Stimulated activated CD4-positive, alpha-beta T cell treated with anti-CD3 and anti-CD28 coated beads, Interleukin-4, amount 100 ng/mL, for 1 hour (primary cell): ENCODE results near the gene POPDC3.
"Not testable (repeated sequence)": the region's sequence is repeated elsewhere in the genome, so short reads cannot be mapped to it uniquely, and the experiment has no call there.

Experiments
- DNase-seq: peaks from one replicate; pipeline ENCODE4 v3.0.0-alpha.2; 2020

POPDC3 gene

DNA sequence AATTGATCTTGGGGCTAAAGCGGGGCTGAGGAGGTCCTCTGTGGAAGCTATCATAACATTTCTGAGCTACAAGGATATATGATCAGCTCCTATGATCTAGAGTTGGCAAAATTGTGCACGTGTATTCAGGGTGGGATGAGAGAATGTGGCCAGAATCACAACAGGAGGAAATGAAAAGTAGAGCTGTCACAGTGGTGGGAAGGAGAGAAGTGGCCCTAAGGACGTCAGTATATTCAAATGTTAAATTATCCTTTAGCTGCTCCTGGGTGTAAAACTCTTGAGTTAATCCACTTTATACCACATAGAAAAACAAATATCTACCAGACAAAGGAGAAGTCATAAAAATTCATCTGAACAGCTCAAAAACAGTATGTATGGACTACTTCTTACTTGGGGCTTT is 14.8 kb upstream of the POPDC3 start:
- DNase-seq: no peak

DNA sequence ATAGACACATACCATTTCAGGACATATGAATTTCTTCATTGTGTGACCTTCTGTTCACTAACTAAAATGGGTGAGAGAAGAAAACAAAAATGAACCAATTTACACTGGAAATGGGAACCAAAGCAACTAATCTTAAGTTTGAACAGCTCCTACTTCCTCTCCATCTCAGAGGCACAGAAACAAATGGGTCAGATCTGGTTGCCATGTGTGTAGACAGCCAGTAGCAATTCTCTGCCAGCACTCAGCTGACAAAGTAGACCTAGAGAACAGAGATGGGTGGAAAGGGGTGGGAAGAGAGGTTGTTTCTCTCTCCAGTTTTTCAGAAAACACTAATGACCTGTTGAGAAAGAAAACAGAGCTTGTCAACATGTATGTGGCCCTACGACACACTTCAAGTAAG is 14.3 kb upstream of the POPDC3 start:
- no peak for DNase-seq

DNA sequence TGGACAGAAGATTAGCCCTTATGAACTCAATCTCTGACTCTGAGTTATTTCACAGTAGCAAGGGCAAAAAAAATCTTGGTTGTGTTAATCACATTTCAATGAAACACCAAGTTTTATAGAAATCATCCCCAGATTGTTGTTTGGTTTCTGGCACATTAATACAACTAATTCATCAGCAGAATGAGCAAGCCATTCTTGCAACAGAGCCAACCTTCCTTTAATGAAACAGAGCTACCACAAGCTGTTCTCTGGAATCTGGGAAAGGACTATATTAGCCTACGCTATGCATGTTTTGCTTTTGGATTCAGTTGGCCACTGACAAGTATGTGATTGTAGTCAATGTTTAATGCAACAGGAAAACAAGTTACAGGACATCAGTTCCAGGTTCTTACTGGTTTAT is 13.8 kb upstream of the POPDC3 start:
- no peak for DNase-seq

DNA sequence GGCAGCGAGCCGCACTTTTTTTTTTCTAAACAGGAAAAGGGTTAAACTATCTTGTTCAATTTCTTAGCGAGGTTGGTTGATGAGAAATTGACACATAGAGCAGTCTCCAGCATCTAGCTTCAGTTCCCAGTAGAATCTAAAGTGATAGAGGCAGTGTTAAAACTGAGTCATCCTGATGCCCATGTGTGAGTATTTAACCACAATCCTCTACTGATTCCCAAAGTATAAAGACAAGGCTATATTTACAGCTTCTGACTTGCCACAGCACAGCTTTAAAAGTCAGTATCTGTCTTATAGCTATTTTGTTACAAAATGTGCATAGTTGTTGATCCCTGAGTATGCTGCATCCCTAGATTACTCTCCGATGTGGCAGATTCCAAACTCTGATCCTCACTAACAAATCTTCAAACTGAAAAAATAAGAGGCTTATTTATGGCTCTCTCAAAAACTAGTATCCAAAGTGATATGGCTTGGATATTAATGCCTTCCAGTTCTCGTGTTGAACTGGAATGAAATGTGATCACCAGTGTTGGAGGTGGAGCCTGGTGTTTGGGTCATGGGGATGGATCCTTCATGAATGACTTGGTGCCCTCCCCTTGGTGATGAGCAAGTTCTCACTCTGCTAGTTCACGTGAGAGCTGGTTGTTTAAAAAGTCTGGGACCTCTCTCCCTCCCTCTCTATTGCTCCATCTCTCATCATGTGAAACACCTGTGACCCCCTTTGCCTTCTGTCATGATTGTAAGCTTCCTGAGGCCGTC is 13.1 kb upstream of the POPDC3 start:
- DNase-seq: no peak

DNA sequence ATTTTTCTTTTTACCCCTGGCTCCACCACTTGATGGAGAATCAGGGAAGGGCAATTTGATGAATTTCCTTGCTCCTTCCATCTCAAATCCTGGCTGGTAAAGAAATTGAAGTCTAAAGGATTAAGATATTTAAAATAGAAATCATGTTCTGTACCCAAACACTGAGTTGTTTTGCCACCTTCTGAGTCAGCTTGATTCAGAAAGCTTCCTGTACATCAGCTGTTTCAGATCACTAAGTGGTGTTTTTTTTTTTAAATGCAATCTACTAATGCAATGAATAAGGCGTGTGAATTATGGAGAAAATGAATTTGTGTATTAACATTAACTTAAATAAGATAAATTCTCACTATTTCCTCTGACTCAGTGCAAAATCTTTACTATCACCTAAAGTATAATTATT is 11.5 kb upstream of the POPDC3 start:
- no peak for DNase-seq

DNA sequence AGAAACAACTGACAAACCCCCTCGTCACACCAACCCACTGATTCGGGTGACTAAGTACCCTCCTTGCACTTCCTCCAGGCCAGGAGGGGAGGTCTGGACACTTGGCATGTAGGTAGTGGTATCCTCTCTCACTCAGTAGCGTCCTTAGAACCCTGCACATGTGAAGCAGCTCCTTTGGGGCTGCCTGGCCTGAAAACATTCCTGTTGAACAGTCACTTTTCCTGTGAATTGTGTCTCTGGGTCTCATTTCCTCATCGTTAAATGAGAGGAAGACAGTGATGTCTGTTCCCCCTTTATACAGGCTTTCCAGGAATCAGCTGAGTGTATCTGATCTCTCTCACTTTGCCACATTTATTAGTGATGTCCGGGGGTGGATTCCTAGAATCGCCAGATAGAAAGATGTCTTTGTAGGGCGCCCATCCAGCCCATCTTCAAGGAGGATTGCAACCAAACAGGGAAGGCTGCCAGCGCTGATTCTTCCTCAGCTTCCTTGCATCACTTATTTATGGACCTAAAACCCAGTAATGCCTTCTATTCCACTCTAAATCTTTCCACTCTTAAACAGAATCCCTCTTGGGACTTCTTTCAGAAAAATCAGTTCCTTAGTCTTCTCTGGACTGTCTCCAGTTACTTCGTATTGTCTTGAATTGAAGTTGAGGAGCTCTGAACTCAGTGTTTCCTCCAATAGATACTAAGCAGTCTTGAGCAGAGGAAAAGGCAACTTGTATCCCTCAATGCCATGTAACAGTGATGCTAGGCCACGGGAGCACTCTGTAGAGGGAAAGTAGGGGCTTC is 9.4 kb upstream of the POPDC3 start:
- no peak for DNase-seq

DNA sequence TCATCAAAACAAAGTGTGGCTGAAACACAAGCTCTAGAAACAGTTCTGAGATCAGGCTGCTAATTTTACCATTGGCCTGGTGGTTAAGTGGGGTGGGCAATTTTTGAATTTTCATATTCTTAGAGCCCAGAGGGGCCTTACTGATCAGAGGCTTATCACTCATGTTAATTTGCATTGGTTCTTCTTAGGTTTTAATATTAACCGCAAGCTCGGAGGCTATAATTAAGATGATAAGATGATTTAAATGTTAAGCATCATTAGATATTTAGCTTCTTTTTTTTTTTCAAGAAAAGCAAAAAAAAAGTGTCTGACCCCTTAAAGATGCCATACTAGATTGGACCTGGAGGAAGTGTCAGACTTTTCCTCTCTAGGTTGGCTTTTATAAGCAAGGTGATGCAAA is 8.4 kb upstream of the POPDC3 start:
- no peak for DNase-seq

DNA sequence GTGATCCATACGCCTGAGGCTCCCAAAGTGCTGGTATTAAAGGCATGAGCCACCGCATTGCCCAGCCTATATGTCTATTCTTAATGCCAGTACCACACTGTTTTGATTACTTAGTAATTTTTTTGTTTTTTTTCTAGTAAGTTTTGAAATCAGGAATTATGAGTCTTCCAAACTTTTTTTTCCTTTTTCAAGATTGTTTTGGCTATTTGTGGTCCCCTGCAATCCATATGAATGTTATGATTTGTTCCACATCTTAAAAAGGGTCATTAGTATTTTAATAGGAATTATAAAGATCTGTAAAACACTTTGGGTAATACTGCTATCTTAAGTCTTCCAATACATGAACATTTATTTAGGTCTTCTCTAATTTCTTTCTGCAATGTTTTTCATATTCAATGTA is 6.8 kb upstream of the POPDC3 start:
- DNase-seq: no peak

DNA sequence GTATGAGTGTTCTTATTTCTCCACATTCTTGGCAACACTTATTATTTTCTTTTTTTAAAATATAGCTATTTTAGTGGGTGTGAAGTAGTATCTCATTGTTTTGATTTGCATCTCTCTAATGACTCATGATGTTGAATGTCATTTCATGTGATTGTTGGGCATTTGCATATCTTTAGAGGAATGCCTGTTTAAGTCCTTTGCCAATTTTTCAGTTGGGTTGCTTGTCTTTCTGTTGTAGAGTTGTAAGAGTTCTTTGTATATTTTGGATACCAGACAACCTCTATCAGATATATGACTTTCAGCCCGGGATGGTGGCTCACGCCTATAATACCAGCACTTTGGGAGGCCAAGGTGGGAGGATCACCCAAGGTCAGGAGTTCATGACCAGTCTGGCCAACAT is 5.1 kb upstream of the POPDC3 start:
- no peak for DNase-seq

DNA sequence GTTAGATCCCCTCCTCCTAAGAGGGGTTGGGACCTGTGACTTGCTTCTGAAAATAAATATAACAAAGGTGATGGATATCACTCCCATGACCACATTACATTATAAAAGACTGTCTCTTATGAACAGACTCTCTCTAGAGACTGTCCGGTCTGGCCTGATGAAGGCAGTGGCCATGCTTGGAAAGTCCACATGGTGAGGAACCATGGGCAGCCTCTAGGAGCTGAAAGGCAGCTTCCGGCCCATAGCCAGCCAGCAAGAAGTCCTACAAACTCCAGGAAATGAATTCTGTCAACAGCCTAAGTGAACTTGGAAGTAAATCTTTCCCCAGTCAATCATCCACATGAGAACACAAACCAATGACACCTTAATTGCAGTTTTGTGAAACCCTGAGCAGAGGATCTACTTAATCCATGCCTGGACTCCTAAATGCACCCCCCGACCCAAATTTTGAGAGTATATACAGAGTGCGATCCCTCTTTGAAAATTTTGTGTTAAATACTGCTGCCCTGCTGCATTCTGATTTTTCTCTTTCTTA is 2.2 kb upstream of the POPDC3 start:
- no peak for DNase-seq

DNA sequence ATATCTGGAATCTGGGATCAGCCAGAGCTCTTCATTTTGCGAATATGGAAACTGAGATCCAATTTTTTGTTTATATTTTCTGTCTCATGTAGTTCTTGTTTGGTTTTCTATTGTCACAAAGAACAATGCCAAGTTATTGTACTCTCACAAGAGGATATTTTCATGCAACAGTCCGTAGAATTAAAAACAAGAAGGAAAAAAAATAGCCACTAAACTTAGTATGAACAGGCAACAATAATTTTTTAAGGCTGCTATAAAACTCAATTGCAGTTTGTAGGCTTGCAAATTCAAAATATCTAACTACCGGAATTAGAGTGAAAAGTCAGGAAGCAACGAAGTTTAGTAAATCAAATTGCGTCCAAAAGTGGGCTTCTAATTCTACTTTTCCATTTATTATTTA is 1.2 kb downstream of the POPDC3 start:
- DNase-seq: no peak

DNA sequence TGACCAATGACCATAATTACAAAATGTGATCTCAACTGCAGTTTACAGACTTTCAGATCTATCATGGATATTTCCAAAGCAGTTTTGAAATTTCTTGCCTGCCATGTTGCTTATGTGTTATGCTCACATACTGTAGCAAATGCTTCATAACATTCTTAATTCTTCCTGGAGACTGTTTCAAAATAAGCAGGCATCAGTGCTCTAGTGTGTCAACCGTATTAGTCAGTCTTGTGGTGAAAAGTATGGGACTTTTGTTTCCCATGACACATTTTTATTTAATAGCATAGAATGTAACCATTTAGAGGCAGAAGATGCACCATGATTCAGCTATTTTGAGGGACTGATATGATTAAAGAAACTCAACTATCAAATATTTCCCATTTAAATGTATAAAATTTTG is 1.7 kb downstream of the POPDC3 start:
- DNase-seq: no peak

DNA sequence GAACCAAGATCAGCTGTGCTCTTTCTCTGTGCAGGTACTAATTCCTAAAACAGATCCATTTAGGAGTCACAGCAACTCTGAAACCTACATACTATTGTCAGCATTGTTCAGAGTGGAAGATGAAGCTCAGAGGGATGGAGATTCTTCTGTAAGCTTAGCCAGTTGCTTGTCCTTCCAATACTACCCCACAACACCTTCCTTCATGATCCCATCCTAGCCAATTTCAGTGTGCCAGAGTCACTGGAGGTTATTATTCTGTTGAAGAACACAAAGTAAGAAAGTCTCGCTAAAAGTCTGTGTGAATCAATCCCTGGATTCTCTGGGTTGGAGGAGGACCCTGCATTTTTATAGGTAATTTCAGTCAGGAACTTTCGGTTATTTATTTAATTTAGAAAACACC is 2.3 kb downstream of the POPDC3 start:
- no peak for DNase-seq

DNA sequence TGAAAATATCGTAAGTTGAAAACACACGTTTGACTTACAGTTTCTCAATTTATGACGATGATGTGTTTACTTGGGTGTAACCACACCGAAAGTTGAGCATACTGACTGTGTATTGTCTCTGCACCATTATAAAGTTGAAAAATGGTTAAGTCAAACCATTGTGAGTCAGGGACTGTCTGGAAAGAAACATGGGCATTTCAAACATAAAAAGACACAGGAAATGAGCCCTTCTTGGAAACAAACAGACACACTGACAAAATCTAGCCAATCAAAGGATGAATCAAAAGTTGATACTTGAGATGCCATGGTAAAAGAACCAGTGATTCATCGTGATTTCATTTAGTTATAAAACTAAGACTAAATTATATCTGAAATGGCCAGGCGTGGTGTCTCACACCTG is 5.3 kb downstream of the POPDC3 start:
- no peak for DNase-seq

DNA sequence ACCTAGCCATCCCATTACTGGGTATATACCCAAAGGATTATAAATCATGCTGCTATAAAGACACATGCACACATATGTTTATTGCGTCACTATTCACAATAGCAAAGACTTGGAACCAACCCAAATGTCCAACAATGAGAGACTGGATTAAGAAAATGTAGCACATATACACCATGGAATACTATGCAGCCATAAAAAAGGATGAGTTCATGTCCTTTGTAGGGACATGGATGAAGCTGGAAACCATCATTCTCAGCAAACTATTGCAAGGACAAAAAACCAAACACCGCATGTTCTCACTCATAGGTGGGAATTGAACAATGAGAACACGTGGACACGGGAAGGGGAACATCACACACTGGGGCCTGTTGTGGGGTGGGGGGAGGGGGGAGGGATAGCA is 7.3 kb downstream of the POPDC3 start:
- not testable (repeated sequence) for DNase-seq

DNA sequence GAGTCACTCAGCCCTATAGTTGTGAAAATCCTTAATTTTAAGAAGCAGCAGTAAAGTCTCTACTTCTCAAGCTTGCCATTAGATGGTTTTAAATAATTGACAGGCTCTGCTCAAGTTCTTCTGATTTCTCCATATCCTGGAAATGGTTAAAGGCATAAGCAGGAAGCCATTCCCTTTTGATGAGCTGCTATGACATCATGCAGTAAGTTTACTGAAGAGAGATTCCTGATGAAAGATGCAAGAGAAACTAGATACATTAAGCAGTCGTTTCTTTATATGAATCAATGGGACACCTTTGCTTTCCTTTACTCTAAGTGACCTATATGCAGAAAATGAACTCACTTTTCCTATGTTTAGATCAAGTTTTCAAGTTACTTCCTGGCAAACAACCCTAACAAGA is 9.8 kb downstream of the POPDC3 start:
- DNase-seq: no peak

DNA sequence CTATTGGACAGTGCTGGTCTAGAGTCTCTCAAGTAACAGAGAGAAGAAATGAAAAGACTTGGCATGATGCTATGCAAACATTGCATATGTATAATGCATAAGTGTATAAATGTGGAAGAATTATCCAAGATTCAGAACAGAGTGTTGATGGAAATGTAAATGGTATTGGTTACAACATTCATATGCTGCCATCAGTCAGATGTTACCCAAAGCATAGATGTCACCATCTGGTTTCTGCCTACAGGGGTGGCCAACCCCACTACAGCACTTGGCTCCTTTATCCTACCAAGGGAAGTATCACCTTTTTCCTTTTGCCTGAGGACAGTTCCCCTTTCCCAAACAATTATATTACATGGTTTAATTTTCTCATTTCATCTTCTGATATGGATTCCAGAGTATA is 11.9 kb downstream of the POPDC3 start:
- no peak for DNase-seq

DNA sequence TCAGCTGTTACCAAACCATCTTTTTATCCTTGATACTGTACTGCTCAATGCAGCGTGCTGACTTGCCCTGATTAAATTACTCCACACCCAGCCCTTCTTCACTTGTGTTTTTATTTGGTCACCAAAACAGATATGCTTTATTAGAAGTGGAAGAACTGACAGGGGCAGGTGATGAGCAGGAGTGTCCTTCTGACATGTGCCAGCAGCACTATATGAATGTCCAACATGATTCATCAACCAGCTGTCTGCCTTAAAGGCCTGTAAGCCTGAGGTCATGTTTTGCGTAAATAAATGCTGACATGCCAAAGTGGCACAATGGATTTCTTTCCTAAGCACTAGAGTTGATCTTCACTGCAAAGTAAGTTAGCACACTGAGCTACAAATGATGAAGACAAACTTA is 15.4 kb downstream of the POPDC3 start:
- no peak for DNase-seq

DNA sequence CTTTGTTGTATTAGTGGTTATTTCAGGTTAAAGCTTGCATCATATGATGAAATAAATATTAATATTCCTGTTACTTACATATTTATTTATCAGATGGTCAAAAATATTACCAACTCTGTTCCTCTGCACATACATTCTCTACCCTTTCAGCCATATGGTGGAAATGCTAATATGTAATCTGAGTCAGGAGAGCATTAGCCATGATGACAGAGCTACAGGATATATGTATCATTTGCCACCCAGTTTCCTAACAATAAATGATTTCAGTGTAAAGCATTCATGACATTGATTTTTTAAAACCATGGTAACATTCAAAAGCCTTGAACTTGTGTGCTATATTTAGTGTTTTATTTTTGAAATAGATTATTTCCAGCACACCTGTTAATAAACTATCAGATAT is 16.6 kb downstream of the POPDC3 start:
- DNase-seq: no peak

DNA sequence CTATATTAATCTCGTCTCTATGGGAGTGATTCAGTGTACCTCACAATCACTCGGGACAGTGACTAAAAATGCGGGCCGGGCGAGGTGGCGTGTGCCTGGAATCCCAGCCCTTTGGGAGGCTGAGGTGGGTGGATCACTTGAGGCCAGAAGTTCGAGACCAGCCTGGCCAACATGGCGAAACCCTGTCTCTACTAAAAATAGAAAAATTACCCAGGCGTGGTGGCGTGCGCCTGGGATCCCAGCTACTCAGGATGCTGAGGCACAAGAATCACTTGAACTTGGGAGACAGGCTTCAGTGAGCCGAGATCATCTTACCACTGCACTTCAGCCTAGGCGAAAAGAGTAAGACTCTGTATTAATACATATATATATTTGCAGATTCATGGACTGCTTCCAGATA is 17.4 kb downstream of the POPDC3 start:
- no peak for DNase-seq

DNA sequence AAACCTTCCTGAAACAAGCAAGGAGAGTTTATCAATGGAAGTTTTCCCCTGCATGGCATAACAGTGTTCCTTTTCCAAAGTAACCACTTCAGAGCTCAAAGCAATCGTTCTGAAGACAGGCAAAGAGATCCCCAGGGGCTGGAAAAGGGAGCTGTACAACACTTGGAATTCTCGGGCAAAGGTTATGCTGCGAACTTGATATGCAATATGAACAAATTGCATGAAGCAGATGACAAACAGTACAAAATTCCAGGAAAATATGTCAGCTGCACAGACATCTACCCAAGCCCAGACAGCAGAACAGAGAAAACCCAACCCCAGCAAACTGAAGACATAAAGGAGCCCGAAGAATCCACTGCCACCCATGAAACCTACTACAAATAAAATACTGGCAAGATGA is 18.4 kb downstream of the POPDC3 start:
- DNase-seq: no peak

DNA sequence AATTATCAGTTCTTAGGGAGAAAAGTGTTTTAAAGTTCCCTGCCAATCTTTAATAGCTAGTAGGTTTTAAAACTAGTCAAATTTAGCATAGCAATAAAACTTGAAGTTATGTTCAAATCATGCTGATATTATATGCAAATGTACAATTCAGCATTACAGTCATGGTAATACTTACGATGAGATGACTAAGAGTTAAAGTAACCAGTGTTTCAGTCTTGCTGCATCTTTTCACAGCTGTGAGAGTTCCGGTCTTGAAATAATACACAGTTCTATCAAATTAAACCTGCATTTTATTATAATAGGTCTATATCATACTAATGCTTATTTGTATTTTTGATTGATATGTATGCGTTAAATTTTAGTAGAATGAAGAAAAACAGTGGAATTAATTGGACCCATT is 26.1 kb downstream of the POPDC3 start:
- DNase-seq: no peak

DNA sequence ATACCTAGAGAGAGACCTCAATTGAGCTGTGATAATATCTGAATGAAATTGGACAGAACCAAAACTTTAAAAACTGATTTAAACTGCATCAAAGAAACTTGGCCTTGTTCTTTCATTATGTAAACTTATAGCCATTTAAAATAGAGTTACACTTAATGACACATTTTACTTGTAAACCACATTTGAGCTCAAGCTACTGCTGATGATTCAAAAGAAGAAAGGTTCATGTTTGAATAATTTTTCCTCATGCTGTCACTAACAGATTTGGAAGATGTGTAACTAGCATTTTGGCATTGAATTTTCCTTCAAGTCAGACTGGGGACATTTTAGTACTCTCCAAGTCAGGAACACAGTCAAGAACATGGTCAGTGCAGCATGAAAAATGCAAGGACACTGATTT is 26.9 kb downstream of the POPDC3 start:
- no peak for DNase-seq

DNA sequence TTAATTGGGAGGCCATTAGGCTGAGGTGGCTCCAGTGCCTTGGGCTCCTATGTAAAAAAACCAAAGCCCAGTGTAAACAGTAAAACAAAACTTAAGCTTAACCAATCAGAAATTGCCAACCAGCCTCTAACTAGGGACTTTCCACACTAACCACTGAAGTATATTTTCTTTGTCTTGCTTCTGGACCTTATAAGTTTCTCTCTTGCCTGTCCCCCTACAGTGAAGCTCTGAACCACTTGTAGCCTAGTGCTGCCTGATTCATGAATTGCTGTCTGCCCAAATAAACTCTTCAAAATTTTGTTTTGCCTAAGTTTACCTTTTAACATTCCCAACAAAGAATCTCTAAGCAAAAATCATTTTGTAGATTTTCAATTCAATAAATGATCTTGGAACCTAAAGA is 28.2 kb downstream of the POPDC3 start:
- DNase-seq: no peak

DNA sequence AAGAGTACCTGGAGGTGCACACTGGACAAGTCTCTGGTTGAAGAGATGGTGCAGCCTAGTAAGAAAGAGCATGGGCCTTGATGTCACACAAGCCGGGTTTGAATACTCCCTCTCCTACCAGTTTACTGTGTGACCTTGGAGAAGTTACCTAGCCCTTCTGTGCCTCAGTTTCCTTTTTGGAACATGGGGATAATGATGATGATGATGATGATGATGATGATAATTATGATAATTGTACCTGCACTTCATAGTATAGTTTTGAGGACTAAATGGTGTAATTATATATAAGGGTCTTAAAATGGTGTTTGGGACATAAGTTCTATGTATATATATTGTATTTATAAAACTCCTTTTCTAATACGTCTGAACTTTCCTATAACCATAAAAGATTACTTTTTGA is 41.7 kb downstream of the POPDC3 start:
- DNase-seq: no peak
